Neural cell (in vitro differentiated cells): ENCODE results near the gene TEX9. TPM values are rescaled to one million over a fixed set of nuclear protein-coding genes. Genes with fewer than 3 reads are reported as not detected.

ENCODE experiments used
- H2AFZ ChIP-seq: fragments of 200-600, 300-800 bp; sonication (generic), shearing (Covaris generic); 2 replicates; pipeline ENCODE4 v1.6.0; 2014; ENCODE audit warnings: low read depth, mild to moderate bottlenecking, antibody characterized with exemption, low read length, moderate library complexity
- H3F3A ChIP-seq: fragments of 200-600 bp; shearing (Covaris generic); 2 replicates; pipeline ENCODE4 v1.6.1; 2016; ENCODE audit warnings: mild to moderate bottlenecking, moderate library complexity, mixed read lengths, antibody characterized with exemption, low read length; ENCODE audit not compliant: insufficient read depth, poor library complexity, severe bottlenecking
- H3K27ac ChIP-seq: fragments of 200-600, 300-800 bp; sonication (generic), shearing (Covaris generic); 2 replicates; pipeline ENCODE4 v1.5.1; 2014; ENCODE audit warnings: mild to moderate bottlenecking, low read length, moderate library complexity
- H3K27me3 ChIP-seq: fragments of 300-800, 200-600 bp; sonication (generic), shearing (Covaris generic); 2 replicates; pipeline ENCODE4 v1.6.0; 2014; ENCODE audit warnings: mild to moderate bottlenecking, low read depth, low read length, moderate library complexity; ENCODE audit not compliant: insufficient read depth
- H3K36me3 ChIP-seq: fragments of 300-800, 200-600 bp; sonication (generic), shearing (Covaris generic); 2 replicates; pipeline ENCODE4 v1.5.1; 2014; ENCODE audit warnings: mild to moderate bottlenecking, antibody characterized with exemption, low read length, moderate library complexity; ENCODE audit not compliant: insufficient read depth
- H3K4me2 ChIP-seq: fragments of 300-800, 200-600 bp; sonication (generic), shearing (Covaris generic); 2 replicates; pipeline ENCODE4 v1.6.0; 2014; ENCODE audit warnings: mild to moderate bottlenecking, low read length
- H3K4me3 ChIP-seq: fragments of 300-800, 200-600 bp; sonication (generic), shearing (Covaris generic); 2 replicates; pipeline ENCODE4 v1.5.1; 2014; ENCODE audit warnings: mild to moderate bottlenecking, low read length, moderate library complexity
- H3K79me2 ChIP-seq: fragments of 200-600 bp; shearing (Covaris generic); replicated peaks from 2 replicates; pipeline ENCODE4 v1.6.0; 2014; ENCODE audit warnings: mild to moderate bottlenecking, low read length, moderate library complexity; ENCODE audit not compliant: insufficient read depth
- H3K9ac ChIP-seq: fragments of 300-800, 200-600 bp; sonication (generic), shearing (Covaris generic); 2 replicates; pipeline ENCODE4 v1.6.1; 2016; ENCODE audit warnings: mild to moderate bottlenecking, low read length, mixed read lengths
- H3K9me2 ChIP-seq: fragments of 200-600 bp; shearing (Covaris generic); 2 replicates; pipeline ENCODE4 v1.6.1; 2016; ENCODE audit warnings: mild to moderate bottlenecking, low read length, mixed read lengths; ENCODE audit not compliant: insufficient read depth
- H3K9me3 ChIP-seq: fragments of 200-600, 300-800 bp; sonication (generic), shearing (Covaris generic); 2 replicates; pipeline ENCODE4 v1.6.1; 2016; ENCODE audit warnings: mild to moderate bottlenecking, mixed run types, low read length, moderate library complexity, mixed read lengths
- H4K20me1 ChIP-seq: fragments of 200-600 bp; shearing (Covaris generic); 2 replicates; pipeline ENCODE4 v1.6.1; 2016; ENCODE audit warnings: mild to moderate bottlenecking, mixed run types; ENCODE audit not compliant: insufficient read depth
- EP300 ChIP-seq: fragments of 450-650 bp; conservative IDR thresholded peaks from 2 replicates; pipeline ENCODE4 v1.6.1; 2014; ENCODE audit warnings: antibody characterized with exemption, mild to moderate bottlenecking, moderate library complexity; ENCODE audit not compliant: poor library complexity, severe bottlenecking
- EZH2 ChIP-seq: fragments of 200-600, 300-800 bp; shearing (Covaris generic), sonication (generic); IDR thresholded peaks from 2 replicates; pipeline ENCODE4 v1.6.1; 2014; ENCODE audit warnings: antibody characterized with exemption, low read length, borderline replicate concordance, mild to moderate bottlenecking; ENCODE audit not compliant: insufficient read depth, poor library complexity, severe bottlenecking
- MXI1 ChIP-seq: fragments of 450-650 bp; conservative IDR thresholded peaks from 2 replicates; pipeline ENCODE4 v1.6.1; 2014; ENCODE audit warnings: antibody characterized with exemption, mild to moderate bottlenecking; ENCODE audit not compliant: poor library complexity, severe bottlenecking
- POLR2AphosphoS5 ChIP-seq: IDR thresholded peaks from 2 replicates; pipeline ENCODE4 v1.6.1; 2012
- RAD21 ChIP-seq: fragments of 450-650 bp; conservative IDR thresholded peaks from 2 replicates; pipeline ENCODE4 v1.6.1; 2014; ENCODE audit warnings: antibody characterized with exemption, mild to moderate bottlenecking, moderate library complexity
- SMC3 ChIP-seq: fragments of 450-650 bp; conservative IDR thresholded peaks from 2 replicates; pipeline ENCODE4 v1.6.1; 2014; ENCODE audit warnings: antibody characterized with exemption, mild to moderate bottlenecking, moderate library complexity; ENCODE audit not compliant: poor library complexity
- TAF1 ChIP-seq: IDR thresholded peaks from 2 replicates; pipeline ENCODE4 v1.6.1; 2012; ENCODE audit warnings: low read depth
- polyA plus RNA-seq: library from polyadenylated mRNA; depleted of rRNA; stranded (reverse); fragments of >200 nt; gene quantifications from 2 replicates; pipeline ENCODE4 v1.2.3, GENCODE V29; 2014
- TF ChIP-seq, protein P1 (sequence below): IDR thresholded peaks from 2 replicates; pipeline ENCODE4 v1.6.1; 2012; ENCODE audit warnings: borderline replicate concordance
- TF ChIP-seq, protein P2 (sequence below): fragments of 450-650 bp; IDR thresholded peaks from 2 replicates; pipeline ENCODE4 v1.5.1; 2014; ENCODE audit warnings: antibody characterized with exemption, mild to moderate bottlenecking, moderate library complexity; ENCODE audit not compliant: poor library complexity, severe bottlenecking

Gene TEX9
- polyA plus RNA-seq, 1 donor from 2014 or later: 23.6 TPM

DNA sequence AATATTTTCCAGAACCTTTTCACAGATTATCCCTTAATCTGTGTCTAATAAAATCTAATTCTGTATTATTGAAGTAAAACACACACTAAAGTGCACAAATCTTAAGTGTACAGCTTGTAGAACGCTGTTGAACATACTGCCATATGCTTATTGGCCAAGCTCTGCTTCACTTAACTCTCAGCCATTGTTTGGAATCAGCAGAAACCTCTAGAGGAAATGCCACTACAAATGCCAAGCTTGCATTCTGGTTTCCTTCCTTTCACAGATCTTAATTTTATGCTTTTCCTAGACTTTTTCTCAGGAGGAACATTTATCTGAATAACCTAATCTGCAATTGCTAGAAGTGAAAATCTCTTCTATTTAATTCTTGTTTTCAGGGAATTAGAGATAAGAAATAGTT lies 89.6 kb downstream of the TEX9 start:
- TF ChIP-seq TAF1: no peak
- H3K4me3 ChIP-seq: no peak overlapping the region

DNA sequence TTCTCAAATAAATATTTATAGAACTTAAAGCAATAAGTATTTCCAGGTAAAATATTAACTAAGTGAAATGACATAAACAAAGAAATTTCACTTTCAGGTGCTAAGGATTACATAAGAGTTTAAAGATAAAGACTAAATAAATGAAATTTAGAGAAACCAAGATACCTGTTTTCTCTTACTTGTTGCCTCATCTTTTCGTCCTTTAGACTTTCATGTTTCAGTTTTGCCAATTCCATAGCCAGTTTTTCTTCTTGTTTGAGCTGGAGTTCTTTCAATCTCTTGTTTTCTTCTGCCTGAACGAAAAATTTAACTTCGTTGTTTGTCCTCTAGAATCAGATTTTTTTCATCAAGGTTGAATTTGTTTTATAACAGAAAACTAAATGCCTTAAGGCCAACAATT lies 91.0 kb downstream of the TEX9 start:
- Histone ChIP-seq H3K79me2 (no peaks in the 10 kb centered on the region), H3K9me3 (no peaks in the 10 kb centered on the region), H4K20me1 (no peaks in the 10 kb centered on the region), H3K27ac (no peak overlapping the region), H3K9ac (no peak overlapping the region), H3K4me2 (no peak overlapping the region), H3F3A (no peaks in the 10 kb centered on the region), H3K27me3 (no peaks in the 10 kb centered on the region), H3K4me3 (no peak overlapping the region), H3K9me2 (no peaks in the 10 kb centered on the region), H2AFZ (no peak overlapping the region), H3K36me3 (no peaks in the 10 kb centered on the region)
- no peak for TF ChIP-seq EZH2
- TF ChIP-seq EP300: no peak
- no peak for TF ChIP-seq POLR2AphosphoS5
- no peak for TF ChIP-seq TAF1
- TF ChIP-seq, protein P1, sequence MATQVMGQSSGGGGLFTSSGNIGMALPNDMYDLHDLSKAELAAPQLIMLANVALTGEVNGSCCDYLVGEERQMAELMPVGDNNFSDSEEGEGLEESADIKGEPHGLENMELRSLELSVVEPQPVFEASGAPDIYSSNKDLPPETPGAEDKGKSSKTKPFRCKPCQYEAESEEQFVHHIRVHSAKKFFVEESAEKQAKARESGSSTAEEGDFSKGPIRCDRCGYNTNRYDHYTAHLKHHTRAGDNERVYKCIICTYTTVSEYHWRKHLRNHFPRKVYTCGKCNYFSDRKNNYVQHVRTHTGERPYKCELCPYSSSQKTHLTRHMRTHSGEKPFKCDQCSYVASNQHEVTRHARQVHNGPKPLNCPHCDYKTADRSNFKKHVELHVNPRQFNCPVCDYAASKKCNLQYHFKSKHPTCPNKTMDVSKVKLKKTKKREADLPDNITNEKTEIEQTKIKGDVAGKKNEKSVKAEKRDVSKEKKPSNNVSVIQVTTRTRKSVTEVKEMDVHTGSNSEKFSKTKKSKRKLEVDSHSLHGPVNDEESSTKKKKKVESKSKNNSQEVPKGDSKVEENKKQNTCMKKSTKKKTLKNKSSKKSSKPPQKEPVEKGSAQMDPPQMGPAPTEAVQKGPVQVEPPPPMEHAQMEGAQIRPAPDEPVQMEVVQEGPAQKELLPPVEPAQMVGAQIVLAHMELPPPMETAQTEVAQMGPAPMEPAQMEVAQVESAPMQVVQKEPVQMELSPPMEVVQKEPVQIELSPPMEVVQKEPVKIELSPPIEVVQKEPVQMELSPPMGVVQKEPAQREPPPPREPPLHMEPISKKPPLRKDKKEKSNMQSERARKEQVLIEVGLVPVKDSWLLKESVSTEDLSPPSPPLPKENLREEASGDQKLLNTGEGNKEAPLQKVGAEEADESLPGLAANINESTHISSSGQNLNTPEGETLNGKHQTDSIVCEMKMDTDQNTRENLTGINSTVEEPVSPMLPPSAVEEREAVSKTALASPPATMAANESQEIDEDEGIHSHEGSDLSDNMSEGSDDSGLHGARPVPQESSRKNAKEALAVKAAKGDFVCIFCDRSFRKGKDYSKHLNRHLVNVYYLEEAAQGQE: no peak
- no peak for TF ChIP-seq RAD21
- TF ChIP-seq, protein P2, sequence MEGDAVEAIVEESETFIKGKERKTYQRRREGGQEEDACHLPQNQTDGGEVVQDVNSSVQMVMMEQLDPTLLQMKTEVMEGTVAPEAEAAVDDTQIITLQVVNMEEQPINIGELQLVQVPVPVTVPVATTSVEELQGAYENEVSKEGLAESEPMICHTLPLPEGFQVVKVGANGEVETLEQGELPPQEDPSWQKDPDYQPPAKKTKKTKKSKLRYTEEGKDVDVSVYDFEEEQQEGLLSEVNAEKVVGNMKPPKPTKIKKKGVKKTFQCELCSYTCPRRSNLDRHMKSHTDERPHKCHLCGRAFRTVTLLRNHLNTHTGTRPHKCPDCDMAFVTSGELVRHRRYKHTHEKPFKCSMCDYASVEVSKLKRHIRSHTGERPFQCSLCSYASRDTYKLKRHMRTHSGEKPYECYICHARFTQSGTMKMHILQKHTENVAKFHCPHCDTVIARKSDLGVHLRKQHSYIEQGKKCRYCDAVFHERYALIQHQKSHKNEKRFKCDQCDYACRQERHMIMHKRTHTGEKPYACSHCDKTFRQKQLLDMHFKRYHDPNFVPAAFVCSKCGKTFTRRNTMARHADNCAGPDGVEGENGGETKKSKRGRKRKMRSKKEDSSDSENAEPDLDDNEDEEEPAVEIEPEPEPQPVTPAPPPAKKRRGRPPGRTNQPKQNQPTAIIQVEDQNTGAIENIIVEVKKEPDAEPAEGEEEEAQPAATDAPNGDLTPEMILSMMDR: no peak
- no peak for TF ChIP-seq MXI1
- no peak for TF ChIP-seq SMC3

More for the DNA sequence above, 89.6 kb downstream of the TEX9 start:
- no peaks in the 10 kb centered on the region for H3K36me3 ChIP-seq
- no peaks in the 10 kb centered on the region for H3K9me3 ChIP-seq
- no peak overlapping the region for H3K27ac ChIP-seq
- no peaks in the 10 kb centered on the region for H3K79me2 ChIP-seq
- H2AFZ ChIP-seq: no peak overlapping the region
- no peaks in the 10 kb centered on the region for H3K9me2 ChIP-seq
- H3K9ac ChIP-seq: no peak overlapping the region
- no peaks in the 10 kb centered on the region for H4K20me1 ChIP-seq
- H3K4me2 ChIP-seq: no peak overlapping the region
- no peaks in the 10 kb centered on the region for H3K27me3 ChIP-seq
- no peaks in the 10 kb centered on the region for H3F3A ChIP-seq

DNA sequence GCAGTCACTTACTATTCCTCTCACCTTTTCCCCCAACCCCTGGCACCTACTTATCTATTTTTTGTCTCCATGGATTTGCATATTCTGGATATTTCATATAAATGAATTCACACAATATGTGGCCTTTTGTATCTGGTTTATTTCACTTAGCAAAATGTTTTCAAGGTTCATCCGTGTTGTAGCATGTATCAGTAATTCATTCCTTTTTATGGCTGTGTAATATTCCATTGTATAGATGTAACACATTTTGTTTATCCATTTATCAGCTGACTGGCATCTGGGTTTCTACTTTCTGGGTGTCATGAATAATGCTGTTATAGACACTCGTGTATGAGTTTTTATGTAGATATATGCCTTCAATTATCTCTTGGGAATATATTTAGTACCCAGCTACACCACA lies 93.9 kb downstream of the TEX9 start:
- no peak overlapping the region for H2AFZ ChIP-seq
- H3K79me2 ChIP-seq: no peaks in the 10 kb centered on the region
- H4K20me1 ChIP-seq: no peaks in the 10 kb centered on the region
- H3K4me3 ChIP-seq: no peak overlapping the region
- TF ChIP-seq, protein P2: no peak
- no peak for TF ChIP-seq SMC3
- TF ChIP-seq EP300: no peak
- TF ChIP-seq TAF1: no peak
- TF ChIP-seq POLR2AphosphoS5: no peak
- TF ChIP-seq, protein P1: no peak
- no peak for TF ChIP-seq EZH2
- H3K27me3 ChIP-seq: no peaks in the 10 kb centered on the region
- no peak overlapping the region for H3K27ac ChIP-seq
- no peaks in the 10 kb centered on the region for H3K36me3 ChIP-seq
- H3K9me3 ChIP-seq: no peaks in the 10 kb centered on the region
- H3K4me2 ChIP-seq: no peak overlapping the region
- H3K9me2 ChIP-seq: no peaks in the 10 kb centered on the region
- no peaks in the 10 kb centered on the region for H3F3A ChIP-seq
- no peak overlapping the region for H3K9ac ChIP-seq
